H1 (cell line): ENCODE data around the gene DSP. TPM values are rescaled to one million over a fixed set of nuclear protein-coding genes. Genes with fewer than 3 reads are reported as not detected.

Experiments used
- CTCF ChIA-PET: fragments of 300-600 bp; sonication (Branson Sonifier 250); formaldehyde crosslinking; loops from one replicate; lab custom pipeline; 2021; ENCODE audit not compliant: partially characterized antibody; lab: Charles Lee
- POLR2A ChIA-PET: fragments of 300-600 bp; sonication (Branson Sonifier 250); formaldehyde crosslinking; loops from one replicate; lab custom pipeline; 2021; ENCODE audit warnings: inconsistent platforms; ENCODE audit not compliant: partially characterized antibody; lab: Charles Lee
- DNase-seq, 2 experiments: peaks; one replicate each; pipeline versions ENCODE4 v3.0.0 to v3.0.0-alpha.2; 2010 to 2022; ENCODE audit warnings: low spot score in 2 of 2, low read depth in 1 of 2, mixed read lengths in 1 of 2
- FAIRE-seq: peaks from 2 replicates; lab custom pipeline; 2011; peaks lifted over from hg19 to GRCh38; lab: Jason Lieb, UNC
- H2AFZ ChIP-seq: 2 replicates; pipeline ENCODE4 v1.8.1; 2012; ENCODE audit warnings: low read length, inconsistent platforms
- H2AK5ac ChIP-seq: 2 replicates; pipeline ENCODE4 v1.6.1; 2013; ENCODE audit warnings: low read depth, low read length
- H2BK120ac ChIP-seq: replicated peaks from 2 replicates; pipeline ENCODE3; 2013; ENCODE audit warnings: low read depth, low read length, inconsistent platforms
- H2BK12ac ChIP-seq: 2 replicates; pipeline ENCODE4 v1.6.1; 2013; ENCODE audit warnings: low read depth, low read length
- H2BK15ac ChIP-seq: 2 replicates; pipeline ENCODE4 v1.6.1; 2013; ENCODE audit warnings: low read length
- H2BK20ac ChIP-seq: 2 replicates; pipeline ENCODE4 v1.6.1; 2013; ENCODE audit warnings: low read length
- H2BK5ac ChIP-seq: 2 replicates; pipeline ENCODE4 v1.6.1; 2013; ENCODE audit warnings: low read depth, low read length
- H3K14ac ChIP-seq: 2 replicates; pipeline ENCODE4 v1.6.1; 2013; ENCODE audit warnings: inconsistent platforms; ENCODE audit not compliant: insufficient read length
- H3K18ac ChIP-seq: 2 replicates; pipeline ENCODE4 v1.6.1; 2013; ENCODE audit warnings: low read length; ENCODE audit errors: extremely low read depth
- H3K23ac ChIP-seq: 2 replicates; pipeline ENCODE4 v1.6.1; 2013; ENCODE audit warnings: inconsistent platforms; ENCODE audit not compliant: insufficient read length
- H3K23me2 ChIP-seq: 2 replicates; pipeline ENCODE4 v1.6.1; 2013; ENCODE audit warnings: low read depth, low read length
- H3K27ac ChIP-seq: 2 replicates; pipeline ENCODE4 v1.6.1; 2011; ENCODE audit warnings: low read depth, low read length, inconsistent platforms
- H3K27me3 ChIP-seq, 4 experiments: replicated peaks in 1 of 4; 1 replicate in 1 of 4; 2 replicates in 3 of 4; pipeline versions ENCODE4 v1.6.1 to v1.8.1; 2011 to 2013; ENCODE audit warnings: low read length in 3 of 4, mild to moderate bottlenecking in 3 of 4, inconsistent platforms in 2 of 4, mixed read lengths in 2 of 4, moderate library complexity in 1 of 4; ENCODE audit not compliant: control insufficient read depth in 3 of 4, insufficient read depth in 3 of 4; ENCODE audit errors: extremely low read depth in 1 of 4
- H3K36me3 ChIP-seq, 4 experiments: 2 replicates each; pipeline versions ENCODE4 v1.6.1 to v1.8.1; 2011 to 2013; ENCODE audit warnings: mild to moderate bottlenecking in 4 of 4, low read length in 3 of 4, moderate library complexity in 2 of 4, control low read depth in 1 of 4, inconsistent platforms in 1 of 4; ENCODE audit not compliant: insufficient read depth in 4 of 4, control insufficient read depth in 2 of 4
- H3K4ac ChIP-seq: replicated peaks from 2 replicates; pipeline ENCODE3; 2013; ENCODE audit warnings: low read length, low read depth, mixed read lengths, inconsistent platforms; ENCODE audit not compliant: insufficient read length
- H3K4me1 ChIP-seq, 4 experiments: replicated peaks in 1 of 4; 1 replicate in 1 of 4; 2 replicates in 3 of 4; pipeline versions ENCODE4 v1.6.1 to v1.8.1; 2011 to 2013; ENCODE audit warnings: low read length in 3 of 4, inconsistent platforms in 2 of 4, mixed read lengths in 1 of 4; ENCODE audit not compliant: insufficient read depth in 4 of 4, control insufficient read depth in 3 of 4
- H3K4me2 ChIP-seq, 2 experiments: 2 replicates each; pipeline versions ENCODE4 v1.6.1 to v1.8.1; 2011 to 2013; ENCODE audit warnings: low read depth in 2 of 2, low read length in 2 of 2, control low read depth in 1 of 2, inconsistent platforms in 1 of 2, mild to moderate bottlenecking in 1 of 2; ENCODE audit not compliant: insufficient read depth in 1 of 2
- H3K4me3 ChIP-seq, 4 experiments: fragments of 200-600, 300-600 bp in 1 of 4; sonication (generic), shearing (Covaris generic), sonication (Bioruptor Twin) in 1 of 4; 2 replicates each; pipeline versions ENCODE4 v1.5.1 to v1.8.1; 2011 to 2016; ENCODE audit warnings: low read length in 4 of 4, low read depth in 3 of 4, control low read depth in 2 of 4, inconsistent platforms in 2 of 4, mild to moderate bottlenecking in 2 of 4, mixed read lengths in 1 of 4, moderate library complexity in 1 of 4; ENCODE audit not compliant: insufficient read depth in 2 of 4; ENCODE audit errors: extremely low read depth in 1 of 4
- H3K56ac ChIP-seq: replicated peaks from 2 replicates; pipeline ENCODE3; 2013; ENCODE audit warnings: low read depth, mild to moderate bottlenecking, mixed read lengths, low read length, inconsistent platforms; ENCODE audit not compliant: insufficient read length
- H3K79me1 ChIP-seq: 2 replicates; pipeline ENCODE4 v1.6.1; 2013; ENCODE audit warnings: low read depth, low read length, control low read depth
- H3K79me2 ChIP-seq, 2 experiments: 2 replicates each; pipeline versions ENCODE4 v1.6.1 to v1.8.1; 2012 to 2013; ENCODE audit warnings: low read length in 2 of 2, mild to moderate bottlenecking in 2 of 2, inconsistent platforms in 1 of 2; ENCODE audit not compliant: insufficient read depth in 2 of 2, control insufficient read depth in 1 of 2
- H3K9ac ChIP-seq, 4 experiments: replicated peaks in 1 of 4; 1 replicate in 1 of 4; 2 replicates in 3 of 4; pipeline versions ENCODE4 v1.6.1 to v1.8.1; 2011 to 2013; ENCODE audit warnings: low read depth in 3 of 4, low read length in 3 of 4, control low read depth in 2 of 4, mild to moderate bottlenecking in 2 of 4, moderate library complexity in 2 of 4, inconsistent platforms in 1 of 4; ENCODE audit errors: extremely low read depth in 1 of 4
- H3K9me3 ChIP-seq, 2 experiments: 2 replicates each; pipeline versions ENCODE4 v1.6.1 to v1.8.1; 2012 to 2013; ENCODE audit warnings: mild to moderate bottlenecking in 2 of 2, moderate library complexity in 2 of 2, control low read depth in 1 of 2, inconsistent platforms in 1 of 2, low read depth in 1 of 2, low read length in 1 of 2, mixed read lengths in 1 of 2; ENCODE audit not compliant: insufficient read depth in 2 of 2
- H4K20me1 ChIP-seq, 2 experiments: replicated peaks in 1 of 2; 2 replicates each; pipeline versions ENCODE3 to v1.8.1; 2011 to 2013; ENCODE audit warnings: inconsistent platforms in 2 of 2, low read length in 2 of 2, mild to moderate bottlenecking in 1 of 2; ENCODE audit not compliant: insufficient read depth in 2 of 2, control insufficient read depth in 1 of 2
- H4K5ac ChIP-seq: 2 replicates; pipeline ENCODE4 v1.6.1; 2013; ENCODE audit warnings: low read length, low read depth, mixed read lengths, inconsistent platforms; ENCODE audit not compliant: insufficient read length
- H4K8ac ChIP-seq: 2 replicates; pipeline ENCODE4 v1.8.0; 2013; ENCODE audit warnings: mild to moderate bottlenecking, moderate library complexity, low read length, inconsistent platforms; ENCODE audit not compliant: insufficient read depth; ENCODE audit errors: extremely low read depth
- H4K91ac ChIP-seq: replicated peaks from 2 replicates; pipeline ENCODE3; 2013; ENCODE audit warnings: low read length, mixed read lengths, inconsistent platforms; ENCODE audit not compliant: insufficient read length
- ASH2L ChIP-seq: fragments of 200-600, 300-600 bp; sonication (generic); IDR thresholded peaks from one replicate; pipeline ENCODE4 v1.7.1; 2017; ENCODE audit warnings: low read length
- BCL11A ChIP-seq, 2 experiments: IDR thresholded peaks; one replicate each; pipeline ENCODE4 v1.6.1; 2011; ENCODE audit warnings: low read depth in 2 of 2, low read length in 2 of 2, mild to moderate bottlenecking in 2 of 2
- SP1 ChIP-seq: IDR thresholded peaks from 2 replicates; pipeline ENCODE4 v1.6.1; 2011; ENCODE audit warnings: low read depth, low read length
- SP4 ChIP-seq: IDR thresholded peaks from 2 replicates; pipeline ENCODE4 v1.6.1; 2012; ENCODE audit warnings: low read length, inconsistent platforms
- WGBS, 2 experiments: shearing (Covaris generic) in 1 of 2; methylation state at CpG; one replicate each; pipeline versions ENCODE4 v1.1.6 to v1.1.7; 2013 to 2015; ENCODE audit warnings: low lambda C conversion rate in 2 of 2, mixed read lengths in 2 of 2, inconsistent platforms in 1 of 2, low coverage in 1 of 2, missing lambda C conversion rate in 1 of 2; ENCODE audit not compliant: insufficient replicate concordance in 2 of 2, insufficient coverage in 1 of 2, insufficient read length in 1 of 2; ENCODE audit errors: extremely low coverage in 1 of 2, missing lambda C conversion rate in 1 of 2; 5-methylcytosine and 5-hydroxymethylcytosine counted together
- polyA plus RNA-seq, 7 experiments: library from polyadenylated mRNA; depleted of rRNA in 3 of 7; stranded (reverse) in 5 of 7; unstranded in 2 of 7; fragments of >200 nt in 5 of 7; fragments of 200-250 nt in 2 of 7; gene quantifications; 1 replicate in 5 of 7; 2 replicates in 1 of 7; 4 replicates in 1 of 7; pipeline versions ENCODE4 v1.2.1 to v1.2.3, GENCODE V29; 2011 to 2013; ENCODE audit warnings: missing spikeins in 2 of 7, mixed read lengths in 2 of 7
- total RNA-seq: library from RNA; stranded (reverse); fragmentation: NEBNext Ultra II Directional; extraction: Animal tissue kit (Norgen Biotek cat#: 25700); gene quantifications from 2 replicates; pipeline ENCODE4 v1.2.1, GENCODE V29; 2021

The DSP gene
- total and polyA plus RNA-seq, 2 of the 8 experiments (the other 6 are each of a cell fraction or from before 2014, with no cell fraction given) = 14.3 to 48.5 TPM

- H3K9ac ChIP-seq = no peak overlapping the region
- POLR2A ChIA-PET = no interaction called here
- no peak overlapping the region for H2BK12ac ChIP-seq
- H3K56ac ChIP-seq = no peak overlapping the region
- H3K27me3 ChIP-seq = no peaks in the 10 kb centered on the region
- TF ChIP-seq SP1 (peak; percentile 64; the same call in 1 of the 2 replicates), ASH2L (peak; percentile 65), SP4 (no peak), BCL11A (IDR thresholded peaks at IDR 0.05; ENCODE audit: low read depth in 2 of 2, low read length in 2 of 2) (peak in 1 of 2 experiments; percentile 27)
- TF ChIP-seq, all 59 proteins: peak for 3
- peak overlapping the region; percentile 12 to 27; a peak in 3 of 4 replicates for H3K4me2 ChIP-seq
- H3K4ac ChIP-seq = no peak overlapping the region
- no peaks in the 10 kb centered on the region for H4K20me1 ChIP-seq
- no peak overlapping the region for H3K27ac ChIP-seq
- no peak overlapping the region for H2BK15ac ChIP-seq
- H3K18ac ChIP-seq = no peak overlapping the region
- CTCF ChIA-PET = no interaction called here
- H3K23me2 ChIP-seq = no peaks in the 10 kb centered on the region
- no peak overlapping the region for H3K14ac ChIP-seq
- H2AK5ac ChIP-seq = no peak overlapping the region
- H2BK20ac ChIP-seq = no peak overlapping the region
- H3K23ac ChIP-seq = no peak overlapping the region
- H3K36me3 ChIP-seq = no peaks in the 10 kb centered on the region
- DNase-seq = no peak
- H3K4me3 ChIP-seq = peak overlapping the region in 1 of 4 experiments; percentile 8; a peak in 1 of 8 replicates
- peak overlapping the region; percentile 38 for H4K5ac ChIP-seq
- no peak overlapping the region for H2BK120ac ChIP-seq
- no peak overlapping the region for H2AFZ ChIP-seq
- peak; percentile 36 for FAIRE-seq
- H3K79me2 ChIP-seq = no peaks in the 10 kb centered on the region
- H4K91ac ChIP-seq = no peak overlapping the region
- H2BK5ac ChIP-seq = no peak overlapping the region
- peaks cover 0 to 8% (median 5%) of the 10 kb centered on the region in 4 experiments; a peak in 3 of 7 replicates for H3K4me1 ChIP-seq
- H3K79me1 ChIP-seq = no peaks in the 10 kb centered on the region
- WGBS, 2 experiments = 54% methylated on average over 6 of the region's 6 CpGs; no CpG with 5 or more reads in 1 of the 2 experiments
- no peak overlapping the region for H4K8ac ChIP-seq
- H3K9me3 ChIP-seq = no peaks in the 10 kb centered on the region; a peak in 1 of 4 replicates
Measured at GRCh38 chr6:7532232-7532631, 9.2 kb upstream of the DSP start.
